SH-SY5Y (cell line): ENCODE measurements around the gene SERINC3.

Experiments used
- GATA2 ChIP-seq: IDR thresholded peaks from 2 replicates; pipeline ENCODE4 v1.6.1; 2011; ENCODE audit warnings: mild to moderate bottlenecking, low read depth, low read length
- GATA3 ChIP-seq: IDR thresholded peaks from 2 replicates; pipeline ENCODE4 v1.6.1; 2011; ENCODE audit warnings: low read depth, mild to moderate bottlenecking, low read length, moderate library complexity

DNA sequence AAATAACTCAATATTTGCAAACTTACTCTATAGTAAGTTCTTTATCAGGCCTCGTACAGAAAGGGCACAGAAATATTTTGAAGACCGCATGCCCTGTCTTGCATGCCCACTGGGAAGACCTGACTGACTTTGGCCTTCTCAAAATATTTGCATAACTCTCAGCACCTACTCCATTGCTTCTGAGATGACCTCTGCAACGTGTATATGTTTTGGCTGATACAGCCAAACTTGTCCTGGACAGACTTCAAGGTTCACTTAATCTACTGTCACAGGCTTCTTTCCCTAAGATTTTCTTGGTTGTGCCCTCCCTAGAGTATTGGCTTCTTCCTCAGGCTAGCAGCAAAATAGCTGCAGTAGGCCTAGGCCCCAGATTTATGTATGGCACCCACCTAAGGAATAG, 21.5 kb upstream of the SERINC3 start:
- TF ChIP-seq GATA2 (no peak), GATA3 (no peak)
